Uterus (tissue), 4 donors: ENCODE results near the gene CLDND1. TPM values are rescaled to one million over a fixed set of nuclear protein-coding genes. Genes with fewer than 3 reads are reported as not detected.

Experiments
- DNase-seq, 2 donors: peaks; one replicate each; pipeline ENCODE4 v3.0.0-alpha.2; 2019 to 2020
- H3K27ac ChIP-seq, 2 donors: fragments of 200-600 bp; sonication (generic); 1 replicate in 1 of 2; 2 replicates in 1 of 2; pipeline ENCODE4 v1.5.1; 2016 to 2018
- H3K27me3 ChIP-seq, 2 donors: fragments of 200-600 bp; sonication (generic); one replicate each; pipeline ENCODE4 v1.5.1; 2018 to 2019; ENCODE audit warnings: control low read depth in 1 of 2
- H3K36me3 ChIP-seq, 2 donors: fragments of 200-600 bp; sonication (generic); one replicate each; pipeline ENCODE4 v1.5.1; 2019; ENCODE audit warnings: control low read depth in 1 of 2
- H3K4me1 ChIP-seq, 2 donors: fragments of 200-600 bp; sonication (generic); one replicate each; pipeline ENCODE4 v1.5.1; 2018 to 2019; ENCODE audit warnings: control low read depth in 1 of 2
- H3K4me3 ChIP-seq, 2 donors: fragments of 200-600 bp; sonication (generic); 1 replicate in 1 of 2; 2 replicates in 1 of 2; pipeline ENCODE4 v1.5.1; 2018 to 2019; ENCODE audit warnings: mild to moderate bottlenecking in 1 of 2
- H3K9me3 ChIP-seq, 2 donors: fragments of 200-600 bp; sonication (generic); one replicate each; pipeline ENCODE4 v1.5.1; 2019; ENCODE audit warnings: control low read depth in 1 of 2
- CTCF ChIP-seq, 4 experiments: fragments of 200-600 bp in 2 of 4; fragments of 450-650 bp in 2 of 4; sonication (generic) in 2 of 4; IDR thresholded peaks; one replicate each; pipeline ENCODE4 v1.5.1; 2016 to 2019; ENCODE audit warnings: antibody characterized with exemption in 4 of 4, mild to moderate bottlenecking in 2 of 4, moderate library complexity in 1 of 4
- POLR2A ChIP-seq, 2 donors: fragments of 450-650 bp; IDR thresholded peaks; one replicate each; pipeline ENCODE4 v1.6.1; 2016; ENCODE audit warnings: antibody characterized with exemption in 2 of 2, mild to moderate bottlenecking in 1 of 2, moderate library complexity in 1 of 2
- intact Hi-C: fragments of 100-400 bp; cut with DNase I; formaldehyde crosslinking; loops from one replicate; pipeline ENCODE4 v1.15.1; 2023; ENCODE audit warnings: low total_unique reads
- small RNA-seq: library from RNA; depleted of rRNA; stranded (forward); fragments of <200 nt; gene quantifications from one replicate; pipeline ENCODE3, GENCODE V24; 2016
- total RNA-seq, 4 donors: library from RNA; depleted of rRNA in 3 of 4; stranded (reverse); fragments of >200 nt in 3 of 4; gene quantifications; one replicate each; pipeline versions ENCODE4 v1.1.0 to v1.2.4, GENCODE V29; 2014 to 2023
- donor health status: DM: yes; HTN: yes; CAD: no.

Gene CLDND1
- total RNA-seq, 4 donors from 2014 or later = 134 to 253 (median 150) TPM

- Histone ChIP-seq H3K36me3 (no peaks in the 10 kb centered on the region), H3K9me3 (peaks cover 0 to 10% of the 10 kb centered on the region in 2 donors), H3K27ac (no peak overlapping the region), H3K4me1 (no peaks in the 10 kb centered on the region), H3K4me3 (no peak overlapping the region), H3K27me3 (no peaks in the 10 kb centered on the region)
- no peak for DNase-seq
- intact Hi-C loops = no loop called here
- no peak for TF ChIP-seq CTCF (IDR thresholded peaks at IDR 0.05)
- no peak for TF ChIP-seq POLR2A (IDR thresholded peaks at IDR 0.05)
Measured at GRCh38 chr3:98483626-98484025, 39.1 kb downstream of the CLDND1 start.

- Histone ChIP-seq H3K27ac (no peak overlapping the region), H3K27me3 (no peaks in the 10 kb centered on the region), H3K36me3 (no peaks in the 10 kb centered on the region), H3K4me1 (no peaks in the 10 kb centered on the region), H3K4me3 (no peak overlapping the region), H3K9me3 (peaks cover 0 to 16% of the 10 kb centered on the region in 2 donors)
- DNase-seq = no peak
- intact Hi-C loops = no loop called here
- no peak for TF ChIP-seq CTCF (IDR thresholded peaks at IDR 0.05)
- no peak for TF ChIP-seq POLR2A (IDR thresholded peaks at IDR 0.05)
Measured at GRCh38 chr3:98482717-98483482, 39.8 kb downstream of the CLDND1 start.

Small RNA genes within 50 kb of the gene (small RNA-seq; reads per million reads assigned to genes)
- not detected for gene RPL38P4

Other genes starting within 250 kb of the CLDND1 start
- not detected for gene OR5H2, start 240.4 kb downstream of the CLDND1 start, total RNA-seq
- not detected for gene OR5K4, start 169.0 kb downstream of the CLDND1 start, total RNA-seq
- gene OR5K3, start 132.2 kb downstream of the CLDND1 start, total RNA-seq = not detected
- gene OR5K1, start 59.7 kb downstream of the CLDND1 start, total RNA-seq = not detected
- gene OR5K2, start 25.2 kb downstream of the CLDND1 start, total RNA-seq = not detected
- not detected for gene GPR15, start 9.1 kb upstream of the CLDND1 start, total RNA-seq
- 10 to 100 TPM in 3 of 4 donors, 1 to 10 TPM in 1; 2.8 to 30.5 (median 17.7) TPM for gene CPOX, start 70.7 kb upstream of the CLDND1 start, total RNA-seq
- 10 to 100 TPM in 2 of 4 donors, 1 to 10 TPM in 2; 1.8 to 14.9 (median 9.6) TPM for gene ST3GAL6, start 240.4 kb upstream of the CLDND1 start, total RNA-seq